Measurements from ENCODE around the gene MEN1. TPM values are rescaled to one million over a fixed set of nuclear protein-coding genes. Genes with fewer than 3 reads are reported as not detected.

Gene MEN1
- total and polyA plus RNA-seq, 2 of the 13 experiments (the other 11 are each of a cell fraction or from before 2014, with no cell fraction given): 20.5 to 27.3 TPM

DNA sequence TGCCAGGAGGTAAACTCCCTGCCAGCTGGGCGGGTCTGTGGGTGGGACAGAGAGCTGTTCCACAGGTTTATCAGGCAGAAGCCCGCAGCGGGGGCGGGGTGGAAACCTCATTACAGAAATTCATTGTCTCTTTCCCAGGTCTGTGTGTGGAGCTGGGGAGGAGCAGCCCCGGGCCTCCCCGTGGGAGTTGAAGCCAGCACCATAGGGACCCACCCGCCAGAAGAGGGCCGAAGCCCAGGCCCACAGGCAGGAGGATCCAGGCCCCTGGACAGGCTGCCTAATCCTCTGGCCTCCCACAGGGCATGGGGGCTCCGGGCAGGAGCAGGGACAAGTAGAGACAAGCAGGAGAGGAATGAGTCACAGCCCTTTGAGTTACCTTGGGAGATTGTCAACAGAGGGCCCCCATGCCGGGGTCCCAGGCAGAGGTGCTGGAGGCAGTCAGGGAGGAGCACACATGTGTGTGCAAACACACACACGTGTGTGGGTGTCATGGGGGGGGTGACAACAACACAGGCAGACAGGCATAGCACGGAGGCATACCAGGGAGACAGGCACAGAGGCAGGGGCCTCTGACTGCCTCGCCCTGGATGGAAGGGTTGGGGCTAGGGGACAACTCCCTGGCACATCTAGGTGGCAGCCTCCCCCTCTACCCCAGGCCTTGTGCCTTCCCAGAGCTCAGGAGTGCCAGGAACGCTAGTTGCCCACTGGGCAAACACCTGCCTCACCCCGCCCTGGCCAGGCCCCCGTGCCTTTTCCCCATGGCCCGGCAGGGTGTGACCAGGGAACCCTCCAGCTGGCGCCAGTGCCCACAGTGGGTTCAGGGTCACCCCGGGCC lies 32.7 kb upstream of the MEN1 start (continued):
- TF ChIP-seq, protein P1, sequence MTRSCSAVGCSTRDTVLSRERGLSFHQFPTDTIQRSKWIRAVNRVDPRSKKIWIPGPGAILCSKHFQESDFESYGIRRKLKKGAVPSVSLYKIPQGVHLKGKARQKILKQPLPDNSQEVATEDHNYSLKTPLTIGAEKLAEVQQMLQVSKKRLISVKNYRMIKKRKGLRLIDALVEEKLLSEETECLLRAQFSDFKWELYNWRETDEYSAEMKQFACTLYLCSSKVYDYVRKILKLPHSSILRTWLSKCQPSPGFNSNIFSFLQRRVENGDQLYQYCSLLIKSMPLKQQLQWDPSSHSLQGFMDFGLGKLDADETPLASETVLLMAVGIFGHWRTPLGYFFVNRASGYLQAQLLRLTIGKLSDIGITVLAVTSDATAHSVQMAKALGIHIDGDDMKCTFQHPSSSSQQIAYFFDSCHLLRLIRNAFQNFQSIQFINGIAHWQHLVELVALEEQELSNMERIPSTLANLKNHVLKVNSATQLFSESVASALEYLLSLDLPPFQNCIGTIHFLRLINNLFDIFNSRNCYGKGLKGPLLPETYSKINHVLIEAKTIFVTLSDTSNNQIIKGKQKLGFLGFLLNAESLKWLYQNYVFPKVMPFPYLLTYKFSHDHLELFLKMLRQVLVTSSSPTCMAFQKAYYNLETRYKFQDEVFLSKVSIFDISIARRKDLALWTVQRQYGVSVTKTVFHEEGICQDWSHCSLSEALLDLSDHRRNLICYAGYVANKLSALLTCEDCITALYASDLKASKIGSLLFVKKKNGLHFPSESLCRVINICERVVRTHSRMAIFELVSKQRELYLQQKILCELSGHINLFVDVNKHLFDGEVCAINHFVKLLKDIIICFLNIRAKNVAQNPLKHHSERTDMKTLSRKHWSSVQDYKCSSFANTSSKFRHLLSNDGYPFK (CRISPR knock-in tag; IDR thresholded peaks at IDR 0.05; ENCODE audit: borderline replicate concordance): no peak
- TF ChIP-seq SRSF1 (optimal IDR thresholded peaks at IDR 0.05; ENCODE audit: low read depth, low read length): peak; percentile 41
- no peak for TF ChIP-seq ZNF572 (CRISPR knock-in tag; IDR thresholded peaks at IDR 0.05)
- TF ChIP-seq ZBTB21 (CRISPR knock-in tag; IDR thresholded peaks at IDR 0.05): no peak
- TF ChIP-seq ZNF343 (CRISPR knock-in tag; IDR thresholded peaks at IDR 0.05): no peak
- TF ChIP-seq RELA (CRISPR knock-in tag; IDR thresholded peaks at IDR 0.05): no peak
- peak; percentile 18; the same call in 1 of the 2 replicates for TF ChIP-seq ZNF350 (CRISPR knock-in tag; IDR thresholded peaks at IDR 0.05; ENCODE audit: borderline replicate concordance, low read depth)
- no peak for TF ChIP-seq ZIK1 (CRISPR knock-in tag; IDR thresholded peaks at IDR 0.05; ENCODE audit: borderline replicate concordance, low read depth)
- no peak for TF ChIP-seq SP2 (CRISPR knock-in tag; IDR thresholded peaks at IDR 0.05)
- TF ChIP-seq FOXJ3 (CRISPR knock-in tag; IDR thresholded peaks at IDR 0.05; ENCODE audit: borderline replicate concordance): peak; percentile 30; the same call in 1 of the 2 replicates
- no peak for TF ChIP-seq RBM22 (optimal IDR thresholded peaks at IDR 0.05; ENCODE audit: low read length)
- no peak for TF ChIP-seq STAT5B (CRISPR knock-in tag; IDR thresholded peaks at IDR 0.05)
- TF ChIP-seq, protein P2, sequence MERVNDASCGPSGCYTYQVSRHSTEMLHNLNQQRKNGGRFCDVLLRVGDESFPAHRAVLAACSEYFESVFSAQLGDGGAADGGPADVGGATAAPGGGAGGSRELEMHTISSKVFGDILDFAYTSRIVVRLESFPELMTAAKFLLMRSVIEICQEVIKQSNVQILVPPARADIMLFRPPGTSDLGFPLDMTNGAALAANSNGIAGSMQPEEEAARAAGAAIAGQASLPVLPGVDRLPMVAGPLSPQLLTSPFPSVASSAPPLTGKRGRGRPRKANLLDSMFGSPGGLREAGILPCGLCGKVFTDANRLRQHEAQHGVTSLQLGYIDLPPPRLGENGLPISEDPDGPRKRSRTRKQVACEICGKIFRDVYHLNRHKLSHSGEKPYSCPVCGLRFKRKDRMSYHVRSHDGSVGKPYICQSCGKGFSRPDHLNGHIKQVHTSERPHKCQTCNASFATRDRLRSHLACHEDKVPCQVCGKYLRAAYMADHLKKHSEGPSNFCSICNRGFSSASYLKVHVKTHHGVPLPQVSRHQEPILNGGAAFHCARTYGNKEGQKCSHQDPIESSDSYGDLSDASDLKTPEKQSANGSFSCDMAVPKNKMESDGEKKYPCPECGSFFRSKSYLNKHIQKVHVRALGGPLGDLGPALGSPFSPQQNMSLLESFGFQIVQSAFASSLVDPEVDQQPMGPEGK (CRISPR knock-in tag; IDR thresholded peaks at IDR 0.05): peak; percentile 89
- TF ChIP-seq, protein P3, sequence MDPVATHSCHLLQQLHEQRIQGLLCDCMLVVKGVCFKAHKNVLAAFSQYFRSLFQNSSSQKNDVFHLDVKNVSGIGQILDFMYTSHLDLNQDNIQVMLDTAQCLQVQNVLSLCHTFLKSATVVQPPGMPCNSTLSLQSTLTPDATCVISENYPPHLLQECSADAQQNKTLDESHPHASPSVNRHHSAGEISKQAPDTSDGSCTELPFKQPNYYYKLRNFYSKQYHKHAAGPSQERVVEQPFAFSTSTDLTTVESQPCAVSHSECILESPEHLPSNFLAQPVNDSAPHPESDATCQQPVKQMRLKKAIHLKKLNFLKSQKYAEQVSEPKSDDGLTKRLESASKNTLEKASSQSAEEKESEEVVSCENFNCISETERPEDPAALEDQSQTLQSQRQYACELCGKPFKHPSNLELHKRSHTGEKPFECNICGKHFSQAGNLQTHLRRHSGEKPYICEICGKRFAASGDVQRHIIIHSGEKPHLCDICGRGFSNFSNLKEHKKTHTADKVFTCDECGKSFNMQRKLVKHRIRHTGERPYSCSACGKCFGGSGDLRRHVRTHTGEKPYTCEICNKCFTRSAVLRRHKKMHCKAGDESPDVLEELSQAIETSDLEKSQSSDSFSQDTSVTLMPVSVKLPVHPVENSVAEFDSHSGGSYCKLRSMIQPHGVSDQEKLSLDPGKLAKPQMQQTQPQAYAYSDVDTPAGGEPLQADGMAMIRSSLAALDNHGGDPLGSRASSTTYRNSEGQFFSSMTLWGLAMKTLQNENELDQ (CRISPR knock-in tag; IDR thresholded peaks at IDR 0.05; ENCODE audit: borderline replicate concordance): no peak
- TF ChIP-seq ELF4 (CRISPR knock-in tag; IDR thresholded peaks at IDR 0.05; ENCODE audit: borderline replicate concordance): no peak
- TF ChIP-seq CCAR2 (optimal IDR thresholded peaks at IDR 0.05; ENCODE audit: low read depth, low read length): no peak
- TF ChIP-seq, protein P4, sequence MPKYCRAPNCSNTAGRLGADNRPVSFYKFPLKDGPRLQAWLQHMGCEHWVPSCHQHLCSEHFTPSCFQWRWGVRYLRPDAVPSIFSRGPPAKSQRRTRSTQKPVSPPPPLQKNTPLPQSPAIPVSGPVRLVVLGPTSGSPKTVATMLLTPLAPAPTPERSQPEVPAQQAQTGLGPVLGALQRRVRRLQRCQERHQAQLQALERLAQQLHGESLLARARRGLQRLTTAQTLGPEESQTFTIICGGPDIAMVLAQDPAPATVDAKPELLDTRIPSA (CRISPR knock-in tag; IDR thresholded peaks at IDR 0.05; ENCODE audit: borderline replicate concordance): no peak
- peak; percentile 55; the same call in 1 of the 2 replicates for TF ChIP-seq KAT8 (CRISPR knock-in tag; IDR thresholded peaks at IDR 0.05)

All from HepG2 (cell line).